GM21737 (cell line): Measurements from ENCODE around the gene LRPAP1.
"Not testable (repeated sequence)": the region's sequence is repeated elsewhere in the genome, so short reads cannot be mapped to it uniquely, and the experiment has no call there.

Experiments used
- ATAC-seq: cut with Tn5 transposase; IDR thresholded peaks from one replicate; pipeline ENCODE4 v1.9.1; 2021; ENCODE audit warnings: mild to moderate bottlenecking, moderate library complexity; ENCODE audit not compliant: unreplicated experiment

LRPAP1 gene

DNA sequence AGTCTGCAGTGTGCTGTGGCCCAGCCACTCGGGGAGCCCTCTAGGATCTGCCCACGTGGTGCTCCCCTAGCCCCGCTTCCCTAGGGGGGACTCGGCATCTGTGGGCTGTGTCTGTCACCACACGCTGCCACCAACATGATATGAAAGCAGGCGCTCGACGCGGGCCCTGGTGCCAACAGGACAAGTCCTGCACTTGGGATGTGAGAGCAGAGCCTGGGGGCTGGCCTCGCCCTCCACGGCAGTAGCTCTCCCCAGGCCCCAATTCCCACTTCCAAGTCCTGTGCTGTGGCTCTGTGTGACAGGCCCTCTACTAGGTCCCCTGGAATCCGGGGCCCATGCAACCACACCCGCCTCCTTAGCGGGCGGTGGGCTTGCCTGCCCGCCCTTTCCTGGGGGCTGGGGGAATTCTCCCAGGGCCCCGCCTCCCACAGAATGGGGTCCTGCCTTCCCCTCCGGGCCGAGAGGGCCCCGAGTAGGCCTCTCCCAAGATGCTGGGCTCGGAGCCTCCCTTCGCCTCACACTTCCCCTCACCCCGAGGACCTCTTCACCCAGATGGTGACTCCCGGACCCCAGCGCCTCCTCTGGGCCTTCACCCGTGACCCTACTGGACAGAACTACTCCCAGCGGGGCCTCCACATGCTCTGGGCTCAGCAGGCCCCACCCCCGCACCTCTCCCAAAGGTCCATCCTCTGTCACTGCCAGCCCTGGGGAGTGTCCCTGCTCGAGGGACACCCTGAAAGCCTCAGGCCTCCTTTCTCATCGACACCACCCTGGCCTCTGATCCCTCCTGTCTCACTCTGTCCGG is 11.2 kb downstream of the LRPAP1 start:
- ATAC-seq = no peak

DNA sequence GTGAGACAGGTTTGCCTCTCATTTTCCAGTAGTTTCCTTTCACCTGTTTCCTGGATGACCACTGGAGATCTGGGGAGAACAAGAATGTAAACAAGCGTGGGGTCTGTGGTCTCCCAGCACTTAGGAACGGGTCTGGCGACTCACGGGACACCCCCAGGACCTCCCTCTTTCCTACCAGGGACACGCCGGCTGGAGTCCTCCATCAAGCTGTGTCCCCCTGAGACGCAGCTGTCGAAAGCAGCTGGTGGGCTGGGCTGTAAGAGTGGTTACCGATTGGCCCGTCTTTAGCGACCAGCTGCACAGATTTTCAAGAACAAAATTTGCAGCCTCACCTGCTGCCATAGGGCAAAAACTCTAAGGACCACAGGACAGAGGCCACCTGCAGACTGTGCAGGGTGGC is 11.9 kb downstream of the LRPAP1 start:
- ATAC-seq = no peak

DNA sequence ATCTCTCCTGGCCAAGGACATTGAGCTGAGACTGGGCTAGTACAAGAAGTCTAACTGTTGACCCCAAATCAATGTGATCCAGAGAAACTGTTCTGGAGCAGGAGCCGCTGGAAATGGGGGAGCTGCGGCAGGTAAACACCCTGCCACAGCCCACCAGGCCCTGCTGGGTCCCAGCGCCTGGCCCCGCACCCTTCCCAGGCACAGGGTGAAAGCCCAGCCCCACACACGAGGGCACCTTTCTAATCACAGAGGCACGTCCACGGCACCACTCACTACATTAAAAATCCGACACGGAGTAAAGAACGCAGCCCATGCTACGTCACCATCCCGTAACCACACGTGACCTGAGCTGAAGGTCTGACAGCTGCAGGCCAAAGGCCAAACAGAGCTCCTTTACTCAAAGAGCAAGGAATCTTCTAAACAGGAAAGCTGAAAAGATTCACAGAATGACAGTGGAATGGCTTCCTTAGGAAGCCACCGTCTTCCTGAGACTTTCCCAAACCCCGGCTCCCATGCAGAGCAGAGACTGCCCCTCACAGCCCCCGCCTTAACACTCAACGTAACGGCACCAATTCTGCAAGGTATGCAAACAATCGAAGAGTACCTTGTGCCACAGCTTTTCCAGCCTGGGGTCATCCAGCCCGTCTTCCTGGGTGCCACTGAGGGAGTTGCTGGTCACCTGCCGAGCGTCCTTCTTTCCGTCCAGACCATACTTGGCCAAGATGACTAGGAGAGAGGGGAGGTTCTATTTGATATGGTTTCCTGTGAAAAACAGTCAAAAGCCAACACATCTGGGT is 12.6 kb downstream of the LRPAP1 start:
- ATAC-seq = no peak

DNA sequence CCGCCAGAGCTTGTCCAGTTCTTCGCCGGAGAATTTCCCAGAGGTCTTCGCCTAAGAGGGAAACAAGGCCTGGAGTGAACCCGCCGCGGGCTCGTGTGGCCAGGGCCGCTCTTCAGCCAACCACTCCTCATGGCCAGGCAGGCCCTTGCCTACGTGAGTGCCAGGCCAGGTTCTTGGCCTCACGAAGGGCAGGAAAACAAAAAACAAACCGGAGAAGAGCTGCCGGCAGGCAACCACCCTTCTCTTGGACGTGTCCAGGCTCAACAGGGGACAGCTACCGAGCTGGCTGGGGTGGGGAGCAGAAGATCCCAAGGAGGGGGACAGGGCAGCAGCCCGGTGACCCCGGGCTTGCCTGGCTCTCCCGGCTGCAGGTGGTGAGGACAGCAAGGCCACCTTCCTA is 13.3 kb downstream of the LRPAP1 start:
- ATAC-seq = no peak

DNA sequence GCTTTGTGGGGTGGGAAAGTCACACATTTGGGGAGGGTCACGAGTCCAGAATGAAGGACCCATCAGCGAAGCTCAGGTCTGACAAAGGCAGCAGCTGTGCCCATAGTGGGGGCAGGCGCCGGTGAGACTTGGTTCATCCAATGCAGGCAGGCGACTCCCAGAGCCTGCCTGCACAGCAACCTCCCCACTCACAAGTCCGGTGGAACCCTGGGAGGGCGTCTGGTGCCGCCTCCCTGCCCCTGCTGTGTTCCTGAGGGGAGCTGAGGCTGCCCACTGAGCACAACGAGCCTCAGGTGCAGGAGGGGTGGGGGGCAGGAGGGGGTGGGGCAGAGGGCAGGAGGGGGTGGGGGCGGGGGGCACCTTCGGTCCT is 13.7 kb downstream of the LRPAP1 start:
- no peak for ATAC-seq

DNA sequence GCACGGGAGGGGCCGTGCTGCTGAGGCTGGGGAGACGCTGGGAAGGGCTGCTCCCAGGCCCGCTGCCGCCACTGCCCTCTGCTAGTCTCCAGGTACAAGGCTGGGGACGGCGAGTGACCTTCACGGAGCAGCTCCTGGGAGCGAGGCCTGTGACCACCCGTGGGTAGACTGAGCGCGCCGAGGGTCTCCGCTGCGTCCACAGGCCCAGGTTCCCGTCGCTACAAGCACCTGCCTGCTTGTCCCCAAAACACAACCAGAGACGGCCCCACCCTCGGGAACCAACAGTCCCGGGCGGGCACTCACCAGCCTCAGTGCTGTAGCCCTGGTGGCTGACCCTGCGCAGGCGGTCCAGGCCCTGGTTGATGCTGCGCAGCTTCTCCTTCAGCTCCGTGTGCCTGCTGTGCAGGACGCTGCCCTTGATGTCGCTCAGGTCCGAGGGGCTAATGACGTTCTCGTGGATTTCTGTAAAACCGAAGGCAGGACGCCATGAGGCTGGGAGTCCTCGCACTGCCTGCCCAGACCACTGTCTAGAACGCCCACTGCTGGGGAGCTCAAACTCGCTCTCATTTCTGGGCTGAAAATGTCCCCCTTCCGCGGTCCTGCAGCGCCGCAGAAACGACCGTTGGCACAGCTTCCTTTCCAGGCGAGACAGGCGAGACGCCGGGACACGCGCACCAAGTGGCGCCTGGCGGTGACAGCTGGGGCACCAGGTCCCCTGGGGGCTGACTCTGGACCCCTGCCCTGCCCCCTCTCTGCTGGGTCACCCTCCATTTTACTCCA is 14.3 kb downstream of the LRPAP1 start:
- no peak for ATAC-seq

DNA sequence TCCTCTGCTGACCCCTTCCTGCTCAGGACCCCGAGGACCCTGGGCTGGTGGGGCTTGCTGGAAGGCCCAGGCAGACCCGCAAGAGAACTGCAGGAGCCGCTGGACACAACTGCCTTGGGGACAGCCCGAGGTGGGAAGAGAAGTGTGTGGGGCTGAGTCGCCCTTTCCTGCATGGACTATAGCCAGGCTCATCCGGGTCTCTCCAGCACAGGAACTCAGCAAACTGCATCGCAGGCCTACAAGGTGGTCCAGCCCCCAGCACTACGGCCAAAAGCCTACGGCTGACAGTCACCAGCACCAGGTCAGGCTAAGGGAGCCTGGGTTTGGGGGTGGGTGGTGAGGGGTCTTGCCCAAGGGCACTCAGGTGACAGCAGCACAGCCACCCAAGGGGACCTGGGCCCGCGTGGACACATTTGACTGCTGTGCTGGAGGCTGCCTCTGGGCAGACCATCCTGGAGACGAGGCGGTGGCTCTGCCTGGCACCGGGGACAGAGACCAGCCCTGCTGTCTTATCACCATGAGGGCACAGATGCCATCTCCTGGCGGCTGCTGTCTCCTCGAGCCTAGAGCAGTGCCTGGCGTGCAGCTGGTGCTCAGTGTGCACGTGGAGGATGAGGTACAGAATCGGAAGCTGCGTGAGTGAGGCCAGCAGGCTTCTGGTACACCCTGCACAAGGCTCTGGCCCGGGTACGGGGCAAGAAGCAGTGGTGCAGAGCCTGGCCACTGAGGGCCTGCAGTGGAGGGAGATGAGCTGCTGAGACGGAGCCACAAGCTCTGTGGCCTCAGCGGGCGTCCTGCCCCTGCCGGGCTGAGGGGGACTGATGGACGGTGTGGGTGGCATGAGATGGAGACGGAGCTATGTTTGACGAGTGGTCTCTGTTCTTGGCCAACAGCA is 15.1 kb downstream of the LRPAP1 start:
- no peak for ATAC-seq

DNA sequence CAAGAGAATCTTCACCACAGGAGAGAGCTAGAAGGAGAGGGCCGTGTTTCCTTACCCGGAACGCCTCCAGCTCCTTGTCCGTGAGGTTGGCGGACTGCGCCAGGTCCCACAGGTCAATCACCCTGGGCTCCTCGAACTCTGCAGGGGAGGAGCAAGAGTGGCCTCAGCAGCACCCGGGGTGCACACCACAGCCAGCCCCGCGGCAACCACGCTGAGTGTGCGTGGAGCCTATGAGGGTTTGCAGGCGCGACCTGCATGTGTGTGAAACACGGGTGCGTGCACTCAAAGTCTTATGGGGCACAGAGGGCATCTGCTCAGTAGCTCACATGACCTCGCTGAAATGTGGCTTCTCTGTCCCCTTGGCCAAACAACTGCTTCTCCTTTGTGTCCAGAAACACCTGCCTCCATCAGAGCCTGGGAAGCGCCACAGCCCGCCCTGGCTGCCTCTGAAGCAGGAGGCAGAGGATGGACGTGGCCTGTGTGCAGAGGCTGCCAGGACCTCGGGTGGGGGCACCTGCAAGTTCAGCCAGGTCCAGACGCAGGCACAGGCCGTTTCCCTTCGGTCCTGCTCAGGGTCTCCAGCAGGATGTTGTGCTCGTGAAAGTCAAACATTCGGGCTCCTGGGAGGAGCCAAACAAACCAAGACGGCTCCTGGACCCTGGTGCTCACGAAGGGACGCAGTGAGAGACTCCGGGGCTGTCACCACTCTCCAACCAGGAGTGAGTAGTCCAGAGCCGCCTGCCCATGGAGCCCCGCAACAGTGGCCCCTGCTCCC is 16.0 kb downstream of the LRPAP1 start:
- no peak for ATAC-seq

DNA sequence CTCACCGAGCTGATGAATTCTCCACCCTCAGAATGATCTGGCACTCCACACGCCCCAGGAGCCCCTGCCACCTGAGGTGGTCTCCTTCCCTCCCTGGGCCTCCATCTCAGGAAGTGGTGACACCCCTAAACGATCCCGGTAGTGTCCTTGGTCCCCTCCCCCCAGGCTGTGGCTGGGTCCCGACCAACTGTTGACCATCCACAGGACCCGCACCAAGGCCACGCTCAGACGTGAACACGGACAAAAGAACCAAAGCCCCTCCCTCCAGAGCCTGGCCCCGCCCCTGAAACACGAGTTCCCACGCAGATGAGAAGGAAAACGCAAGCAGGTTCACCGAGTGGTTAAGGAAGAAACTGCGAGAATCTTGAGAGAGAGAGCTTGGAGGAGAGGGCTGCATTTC is 16.6 kb downstream of the LRPAP1 start:
- no peak for ATAC-seq

DNA sequence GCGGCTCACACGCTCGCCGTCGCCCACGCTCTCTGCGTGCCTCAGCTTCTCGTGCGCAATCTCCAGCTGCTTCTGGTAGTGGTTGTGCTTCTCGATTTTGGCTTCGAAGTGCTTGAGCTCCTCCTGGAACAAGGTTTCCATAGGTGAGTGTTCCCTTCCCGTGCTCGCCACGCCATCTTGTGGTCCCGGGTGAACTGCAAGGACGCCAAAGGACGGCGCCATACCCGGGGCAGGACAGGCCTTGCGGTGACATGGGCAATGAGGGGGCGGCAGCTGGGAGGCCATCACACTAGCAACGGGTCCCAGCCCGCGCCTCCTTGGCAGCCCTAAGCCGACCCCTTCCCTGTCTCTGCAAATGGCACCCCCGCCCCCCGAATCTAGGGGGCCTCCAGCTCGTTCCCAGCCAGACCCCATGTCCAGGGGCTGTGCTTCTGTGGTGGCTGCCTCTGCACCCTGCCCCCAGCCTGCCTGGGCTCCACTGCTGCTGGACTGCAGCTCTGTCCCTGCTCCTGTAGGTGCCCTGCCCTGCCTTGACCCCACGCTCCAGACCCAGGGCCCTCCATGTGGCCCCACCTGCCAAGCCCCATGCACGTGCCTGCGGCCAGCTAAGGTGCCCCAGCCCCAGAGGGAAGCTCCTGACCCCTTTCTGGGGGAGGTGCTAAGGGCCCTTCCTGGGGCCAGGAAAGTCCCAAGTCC is 17.3 kb downstream of the LRPAP1 start:
- no peak for ATAC-seq

DNA sequence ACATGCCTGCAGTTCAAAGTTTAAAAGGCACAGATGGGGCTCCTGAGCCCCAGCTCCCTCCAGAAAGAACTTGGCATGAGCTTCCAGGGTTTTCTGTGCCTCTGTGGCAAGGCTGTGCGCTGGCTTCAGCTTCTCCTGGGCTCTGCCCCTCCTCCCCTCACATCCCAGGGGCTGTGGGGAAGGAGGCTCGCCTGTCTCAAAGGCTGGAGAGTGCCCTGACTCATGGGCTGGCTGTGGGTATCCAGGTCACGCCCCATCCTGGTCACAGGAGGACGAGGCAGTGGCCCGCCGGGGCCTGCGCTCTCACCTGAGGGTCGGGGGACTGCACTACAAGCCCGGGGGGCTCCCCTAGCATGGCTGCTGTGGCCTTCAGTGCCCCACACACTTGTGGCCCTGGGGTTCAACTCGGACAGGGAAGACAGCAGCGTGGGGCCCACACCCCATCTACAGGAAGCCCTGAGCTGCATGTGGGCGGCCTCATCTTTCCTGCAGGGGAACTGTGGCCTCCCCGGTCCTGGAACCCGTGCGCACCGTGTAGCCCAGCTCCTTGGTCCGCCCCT is 17.9 kb downstream of the LRPAP1 start:
- no peak for ATAC-seq

DNA sequence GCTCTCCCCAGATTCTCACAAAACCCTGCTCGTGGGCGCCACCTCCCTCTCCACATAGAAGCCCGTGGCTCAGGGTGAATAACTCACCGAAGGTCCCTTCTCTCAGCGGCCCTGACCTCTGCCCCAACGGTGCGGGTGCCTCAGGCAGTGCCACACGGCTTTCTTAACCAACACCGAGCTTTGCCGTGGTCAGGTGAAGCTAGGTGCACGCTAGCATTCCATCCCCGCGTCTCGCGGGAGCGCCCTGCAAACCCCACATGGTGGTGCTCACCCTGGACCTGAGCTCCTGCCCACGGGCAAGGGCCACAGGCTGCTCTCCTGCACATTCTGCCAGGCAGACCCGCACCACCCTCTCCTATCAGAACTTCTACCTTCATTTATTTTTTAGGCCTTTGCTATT is 18.4 kb downstream of the LRPAP1 start:
- ATAC-seq = no peak

DNA sequence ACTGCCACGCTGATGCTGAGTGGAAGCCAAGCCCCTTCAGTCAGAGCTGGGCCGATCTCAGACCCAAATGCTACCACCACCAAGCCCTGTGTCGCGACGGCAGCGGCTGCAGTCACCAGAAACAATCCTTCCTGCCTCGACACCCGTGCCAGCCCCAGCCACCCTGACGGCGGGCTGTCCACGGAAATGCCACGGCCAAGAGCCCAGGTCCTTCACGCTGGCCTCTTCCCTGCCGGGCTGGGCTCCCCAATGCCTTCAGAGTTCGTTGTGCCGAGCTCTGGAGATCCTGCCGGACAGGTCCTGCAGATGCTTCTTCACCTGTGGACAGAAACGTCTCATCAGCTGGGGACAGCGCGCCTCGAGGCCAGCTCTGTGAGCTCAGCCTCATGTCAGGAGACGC is 19.5 kb downstream of the LRPAP1 start:
- no peak for ATAC-seq

DNA sequence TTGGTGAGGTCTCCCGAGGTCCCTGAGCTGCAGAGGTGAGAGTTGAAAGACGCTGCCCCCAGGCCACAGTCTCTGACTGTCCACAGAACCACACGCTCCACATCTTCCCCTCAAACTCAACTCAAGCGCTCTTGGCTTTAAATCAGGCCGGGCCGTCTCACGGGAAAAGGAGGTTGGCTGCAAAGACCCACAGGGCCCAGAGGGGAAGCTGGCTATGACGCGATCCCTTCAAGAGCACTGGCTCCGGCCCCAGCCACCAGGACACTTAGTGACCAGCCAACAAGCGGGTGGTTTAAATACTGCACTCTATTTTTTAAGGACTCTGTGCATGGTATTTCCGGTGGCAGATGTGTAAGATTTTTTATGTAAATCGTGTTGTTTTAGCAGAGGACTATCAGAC is 19.9 kb downstream of the LRPAP1 start:
- ATAC-seq = no peak

DNA sequence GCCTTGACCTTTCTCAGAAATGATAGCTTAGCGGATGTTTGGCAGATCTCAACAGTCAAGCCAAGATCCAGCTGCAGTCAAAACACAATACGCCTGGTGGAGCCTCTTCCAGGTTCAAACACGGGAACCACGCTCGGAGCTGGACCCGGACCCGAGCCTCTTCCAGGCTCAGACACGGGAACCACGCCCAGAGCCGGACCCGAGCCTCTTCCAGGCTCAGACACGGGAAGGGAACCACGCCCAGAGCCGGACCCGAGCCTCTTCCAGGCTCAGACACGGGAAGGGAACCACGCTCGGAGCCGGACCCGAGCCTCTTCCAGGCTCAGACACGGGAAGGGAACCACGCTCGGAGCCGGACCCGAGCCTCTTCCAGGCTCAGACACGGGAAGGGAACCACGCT is 20.6 kb downstream of the LRPAP1 start:
- ATAC-seq = not testable (repeated sequence)

DNA sequence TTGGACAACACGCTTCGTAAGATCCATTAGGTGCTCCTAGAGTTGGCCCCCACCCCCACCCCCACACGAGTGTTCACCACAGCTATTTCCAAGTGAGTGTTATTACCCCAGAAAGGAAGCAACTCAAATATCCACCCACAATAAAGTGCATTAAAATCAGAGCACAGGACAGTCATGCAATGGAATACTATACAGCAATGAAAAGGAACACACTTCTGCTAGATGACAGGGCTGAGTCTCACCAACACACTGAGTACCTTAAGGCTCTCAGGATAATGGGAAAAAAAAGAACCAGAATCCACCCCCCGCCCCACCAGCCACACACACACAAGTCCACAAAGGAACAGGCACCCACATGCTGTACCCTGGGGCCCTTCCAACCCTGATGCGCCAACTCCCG is 21.0 kb downstream of the LRPAP1 start:
- ATAC-seq = no peak

DNA sequence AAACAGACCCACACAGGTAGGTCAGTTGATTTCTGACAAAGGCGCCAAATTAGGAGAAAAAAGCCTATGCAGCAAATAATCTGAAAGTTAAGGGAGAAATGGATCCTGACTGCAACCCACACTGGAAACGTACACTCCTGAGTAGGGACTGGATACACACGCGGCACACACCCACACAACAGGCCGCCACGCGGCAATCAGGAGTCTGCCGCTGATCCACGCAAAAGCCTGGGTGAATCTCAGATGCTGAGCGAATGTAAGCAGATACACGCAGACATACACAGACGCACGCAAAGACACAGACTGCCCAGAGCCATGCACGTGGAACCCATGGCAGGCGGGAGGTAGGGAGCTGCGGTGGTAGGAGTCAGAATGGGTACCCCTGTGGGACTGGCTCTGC is 21.7 kb downstream of the LRPAP1 start:
- no peak for ATAC-seq

DNA sequence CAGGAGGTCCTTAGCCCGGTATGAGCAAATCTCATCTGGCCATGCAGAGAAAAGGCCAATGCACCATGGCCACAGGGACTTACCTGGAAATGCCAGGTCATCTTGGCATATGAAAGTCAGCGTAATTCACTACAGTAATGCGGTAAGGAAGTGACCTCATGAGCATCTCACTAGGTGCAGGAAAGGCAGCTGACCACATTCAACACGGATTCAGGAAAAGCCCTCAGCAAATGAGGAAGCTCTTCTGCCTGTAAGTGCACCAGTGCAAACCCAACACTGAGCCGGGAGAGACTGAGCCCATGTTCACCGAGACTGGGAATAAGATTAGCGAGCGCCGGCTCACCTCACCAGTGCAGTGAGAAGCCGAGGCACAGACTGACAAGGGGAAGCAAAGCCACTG is 23.7 kb downstream of the LRPAP1 start:
- ATAC-seq = no peak

DNA sequence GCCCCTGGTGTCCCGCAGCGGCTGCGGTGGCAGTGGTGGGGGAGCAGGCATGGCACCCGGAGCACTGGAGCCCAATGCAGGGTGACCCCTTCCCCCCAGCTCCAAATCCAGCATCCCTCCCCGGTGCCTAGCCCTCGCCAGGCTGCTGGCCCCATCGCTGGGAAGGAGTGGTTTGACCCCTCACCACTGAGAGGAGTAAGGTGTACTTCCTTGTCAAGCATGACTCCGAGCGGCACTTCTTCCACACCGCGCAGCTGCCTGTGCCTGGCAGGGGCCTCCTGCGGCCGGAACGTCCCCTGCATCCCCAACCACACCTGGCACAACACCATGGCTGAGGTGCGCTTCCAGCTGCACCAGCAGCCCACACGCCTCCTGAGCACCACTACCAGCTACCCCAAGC is 27.0 kb downstream of the LRPAP1 start:
- no peak for ATAC-seq
